ENCODE measurements around the gene NT5DC4.
"Not testable (repeated sequence)": the region's sequence is repeated elsewhere in the genome, so short reads cannot be mapped to it uniquely, and the experiment has no call there.

NT5DC4 gene

GRCh38 chr2:112710956-112711750, 9.7 kb upstream of the NT5DC4 start:
- Histone ChIP-seq H3K36me3 (ENCODE audit: control insufficient read depth in 2 of 2, insufficient read depth in 2 of 2, low read length in 2 of 2) (no peaks in the 10 kb centered on the region), H3K4me1 (ENCODE audit: control insufficient read depth in 2 of 2, insufficient read depth in 2 of 2, low read length in 2 of 2) (peaks cover 0 to 2% of the 10 kb centered on the region in 2 donors), H3K27me3 (ENCODE audit: control insufficient read depth in 2 of 2, insufficient read depth in 2 of 2, low read length in 2 of 2) (peaks cover 0 to 3% of the 10 kb centered on the region in 2 donors), H3K4me3 (ENCODE audit: low read length in 2 of 2) (no peak overlapping the region), H3K9me3 (ENCODE audit: control insufficient read depth in 2 of 2, low read length in 2 of 2) (no peaks in the 10 kb centered on the region), H3K9ac (ENCODE audit: low read depth in 1 of 2, low read length in 2 of 2) (no peak overlapping the region), H3K27ac (ENCODE audit: low read depth in 2 of 2, low read length in 2 of 2) (no peak overlapping the region)

GRCh38 chr2:112712465-112712864, 8.4 kb upstream of the NT5DC4 start:
- Histone ChIP-seq H3K27ac (ENCODE audit: low read depth in 2 of 2, low read length in 2 of 2) (no peak overlapping the region), H3K27me3 (ENCODE audit: control insufficient read depth in 2 of 2, insufficient read depth in 2 of 2, low read length in 2 of 2) (peaks cover 0 to 1% of the 10 kb centered on the region in 2 donors), H3K9me3 (ENCODE audit: control insufficient read depth in 2 of 2, low read length in 2 of 2) (no peaks in the 10 kb centered on the region), H3K9ac (ENCODE audit: low read depth in 1 of 2, low read length in 2 of 2) (no peak overlapping the region), H3K4me1 (ENCODE audit: control insufficient read depth in 2 of 2, insufficient read depth in 2 of 2, low read length in 2 of 2) (peaks cover 0 to 2% of the 10 kb centered on the region in 2 donors), H3K4me3 (ENCODE audit: low read length in 2 of 2) (no peak overlapping the region), H3K36me3 (ENCODE audit: control insufficient read depth in 2 of 2, insufficient read depth in 2 of 2, low read length in 2 of 2) (no peaks in the 10 kb centered on the region)

- no peaks in the 10 kb centered on the region for H3K4me1 ChIP-seq (ENCODE audit: control insufficient read depth in 2 of 2, insufficient read depth in 2 of 2, low read length in 2 of 2)
- no peaks in the 10 kb centered on the region for H3K9me3 ChIP-seq (ENCODE audit: control insufficient read depth in 2 of 2, low read length in 2 of 2)
Observed at GRCh38 chr2:112712903-112713584, 7.8 kb upstream of the NT5DC4 start.

GRCh38 chr2:112713585-112713925, 7.3 kb upstream of the NT5DC4 start:
- Histone ChIP-seq H3K27ac (ENCODE audit: low read depth in 2 of 2, low read length in 2 of 2) (no peak overlapping the region), H3K9me3 (ENCODE audit: control insufficient read depth in 2 of 2, low read length in 2 of 2) (no peaks in the 10 kb centered on the region), H3K36me3 (ENCODE audit: control insufficient read depth in 2 of 2, insufficient read depth in 2 of 2, low read length in 2 of 2) (no peaks in the 10 kb centered on the region), H3K9ac (ENCODE audit: low read depth in 1 of 2, low read length in 2 of 2) (no peak overlapping the region), H3K4me1 (ENCODE audit: control insufficient read depth in 2 of 2, insufficient read depth in 2 of 2, low read length in 2 of 2) (no peaks in the 10 kb centered on the region), H3K4me3 (ENCODE audit: low read length in 2 of 2) (no peak overlapping the region), H3K27me3 (ENCODE audit: control insufficient read depth in 2 of 2, insufficient read depth in 2 of 2, low read length in 2 of 2) (no peaks in the 10 kb centered on the region)

More at GRCh38 chr2:112712903-112713584, 7.8 kb upstream of the NT5DC4 start:
- Histone ChIP-seq H3K27me3 (ENCODE audit: control insufficient read depth in 2 of 2, insufficient read depth in 2 of 2, low read length in 2 of 2) (no peaks in the 10 kb centered on the region), H3K9ac (ENCODE audit: low read depth in 1 of 2, low read length in 2 of 2) (no peak overlapping the region), H3K36me3 (ENCODE audit: control insufficient read depth in 2 of 2, insufficient read depth in 2 of 2, low read length in 2 of 2) (no peaks in the 10 kb centered on the region), H3K27ac (ENCODE audit: low read depth in 2 of 2, low read length in 2 of 2) (no peak overlapping the region), H3K4me3 (ENCODE audit: low read length in 2 of 2) (no peak overlapping the region)

GRCh38 chr2:112713926-112714325, 6.9 kb upstream of the NT5DC4 start:
- Histone ChIP-seq H3K36me3 (ENCODE audit: control insufficient read depth in 2 of 2, insufficient read depth in 2 of 2, low read length in 2 of 2) (no peaks in the 10 kb centered on the region), H3K27ac (ENCODE audit: low read depth in 2 of 2, low read length in 2 of 2) (no peak overlapping the region), H3K9me3 (ENCODE audit: control insufficient read depth in 2 of 2, low read length in 2 of 2) (no peaks in the 10 kb centered on the region), H3K9ac (ENCODE audit: low read depth in 1 of 2, low read length in 2 of 2) (no peak overlapping the region), H3K4me3 (ENCODE audit: low read length in 2 of 2) (no peak overlapping the region), H3K27me3 (ENCODE audit: control insufficient read depth in 2 of 2, insufficient read depth in 2 of 2, low read length in 2 of 2) (no peaks in the 10 kb centered on the region), H3K4me1 (ENCODE audit: control insufficient read depth in 2 of 2, insufficient read depth in 2 of 2, low read length in 2 of 2) (no peaks in the 10 kb centered on the region)

GRCh38 chr2:112714331-112714730, 6.5 kb upstream of the NT5DC4 start:
- no peaks in the 10 kb centered on the region for H3K36me3 ChIP-seq (ENCODE audit: control insufficient read depth in 2 of 2, insufficient read depth in 2 of 2, low read length in 2 of 2)
- H3K4me3 ChIP-seq (ENCODE audit: low read length in 2 of 2), result no peak overlapping the region
- H3K9ac ChIP-seq (ENCODE audit: low read depth in 1 of 2, low read length in 2 of 2), result no peak overlapping the region
- no peak overlapping the region for H3K27ac ChIP-seq (ENCODE audit: low read depth in 2 of 2, low read length in 2 of 2)
- peaks cover 0 to 2% of the 10 kb centered on the region in 2 donors for H3K27me3 ChIP-seq (ENCODE audit: control insufficient read depth in 2 of 2, insufficient read depth in 2 of 2, low read length in 2 of 2)
- H3K4me1 ChIP-seq (ENCODE audit: control insufficient read depth in 2 of 2, insufficient read depth in 2 of 2, low read length in 2 of 2), result no peaks in the 10 kb centered on the region
- H3K9me3 ChIP-seq (ENCODE audit: control insufficient read depth in 2 of 2, low read length in 2 of 2), result no peaks in the 10 kb centered on the region

GRCh38 chr2:112714836-112715631, 5.8 kb upstream of the NT5DC4 start:
- H3K27ac ChIP-seq (ENCODE audit: low read depth in 2 of 2, low read length in 2 of 2), result no peak overlapping the region
- no peak overlapping the region for H3K4me3 ChIP-seq (ENCODE audit: low read length in 2 of 2)
- H3K36me3 ChIP-seq (ENCODE audit: control insufficient read depth in 2 of 2, insufficient read depth in 2 of 2, low read length in 2 of 2), result no peaks in the 10 kb centered on the region
- H3K27me3 ChIP-seq (ENCODE audit: control insufficient read depth in 2 of 2, insufficient read depth in 2 of 2, low read length in 2 of 2), result peaks cover 0 to 2% of the 10 kb centered on the region in 2 donors
- H3K9ac ChIP-seq (ENCODE audit: low read depth in 1 of 2, low read length in 2 of 2), result no peak overlapping the region
- no peaks in the 10 kb centered on the region for H3K9me3 ChIP-seq (ENCODE audit: control insufficient read depth in 2 of 2, low read length in 2 of 2)
- H3K4me1 ChIP-seq (ENCODE audit: control insufficient read depth in 2 of 2, insufficient read depth in 2 of 2, low read length in 2 of 2), result no peaks in the 10 kb centered on the region

GRCh38 chr2:112716094-112716493, 4.7 kb upstream of the NT5DC4 start:
- H3K36me3 ChIP-seq (ENCODE audit: control insufficient read depth in 2 of 2, insufficient read depth in 2 of 2, low read length in 2 of 2); H3K9me3 ChIP-seq (ENCODE audit: control insufficient read depth in 2 of 2, low read length in 2 of 2); H3K27me3 ChIP-seq (ENCODE audit: control insufficient read depth in 2 of 2, insufficient read depth in 2 of 2, low read length in 2 of 2); H3K27ac ChIP-seq (ENCODE audit: low read depth in 2 of 2, low read length in 2 of 2); H3K9ac ChIP-seq (ENCODE audit: low read depth in 1 of 2, low read length in 2 of 2); H3K4me3 ChIP-seq (ENCODE audit: low read length in 2 of 2); H3K4me1 ChIP-seq (ENCODE audit: control insufficient read depth in 2 of 2, insufficient read depth in 2 of 2, low read length in 2 of 2): not testable (repeated sequence)

- not testable (repeated sequence) for H3K27ac ChIP-seq (ENCODE audit: low read depth in 2 of 2, low read length in 2 of 2); H3K36me3 ChIP-seq (ENCODE audit: control insufficient read depth in 2 of 2, insufficient read depth in 2 of 2, low read length in 2 of 2); H3K9me3 ChIP-seq (ENCODE audit: control insufficient read depth in 2 of 2, low read length in 2 of 2); H3K9ac ChIP-seq (ENCODE audit: low read depth in 1 of 2, low read length in 2 of 2); H3K27me3 ChIP-seq (ENCODE audit: control insufficient read depth in 2 of 2, insufficient read depth in 2 of 2, low read length in 2 of 2); H3K4me1 ChIP-seq (ENCODE audit: control insufficient read depth in 2 of 2, insufficient read depth in 2 of 2, low read length in 2 of 2); H3K4me3 ChIP-seq (ENCODE audit: low read length in 2 of 2)
Observed at GRCh38 chr2:112716826-112717352, 3.9 kb upstream of the NT5DC4 start.
